Effector memory CD4-positive, alpha-beta T cell (primary cell): Measurements from ENCODE around the gene UTS2B.

Experiments used
- DNase-seq, 3 donors: peaks; one replicate each; pipeline ENCODE4 v3.0.0-alpha.2; 2020
- H3K27ac ChIP-seq: 2 replicates; pipeline ENCODE4 v1.7.0; 2013; ENCODE audit warnings: mild to moderate bottlenecking, low read length, moderate library complexity; ENCODE audit not compliant: insufficient read depth, poor library complexity, severe bottlenecking
- H3K27me3 ChIP-seq: replicated peaks from 2 replicates; pipeline ENCODE4 v1.7.0; 2013; ENCODE audit warnings: mild to moderate bottlenecking, low read length; ENCODE audit not compliant: insufficient read depth, control insufficient read depth, poor library complexity, severe bottlenecking
- H3K36me3 ChIP-seq: 2 replicates; pipeline ENCODE4 v1.7.0; 2013; ENCODE audit warnings: mild to moderate bottlenecking, low read length, moderate library complexity; ENCODE audit not compliant: control insufficient read depth, insufficient read depth
- H3K4me1 ChIP-seq: 2 replicates; pipeline ENCODE4 v1.7.0; 2013; ENCODE audit warnings: low read length, mild to moderate bottlenecking; ENCODE audit not compliant: control insufficient read depth, insufficient read depth, poor library complexity, severe bottlenecking
- H3K4me3 ChIP-seq: 2 replicates; pipeline ENCODE4 v1.7.0; 2013; ENCODE audit warnings: low read length, low read depth, mild to moderate bottlenecking; ENCODE audit not compliant: insufficient read depth, poor library complexity, severe bottlenecking
- H3K9me3 ChIP-seq: 2 replicates; pipeline ENCODE4 v1.7.0; 2013; ENCODE audit warnings: mild to moderate bottlenecking, low read length, moderate library complexity; ENCODE audit not compliant: control insufficient read depth

The UTS2B gene

DNA sequence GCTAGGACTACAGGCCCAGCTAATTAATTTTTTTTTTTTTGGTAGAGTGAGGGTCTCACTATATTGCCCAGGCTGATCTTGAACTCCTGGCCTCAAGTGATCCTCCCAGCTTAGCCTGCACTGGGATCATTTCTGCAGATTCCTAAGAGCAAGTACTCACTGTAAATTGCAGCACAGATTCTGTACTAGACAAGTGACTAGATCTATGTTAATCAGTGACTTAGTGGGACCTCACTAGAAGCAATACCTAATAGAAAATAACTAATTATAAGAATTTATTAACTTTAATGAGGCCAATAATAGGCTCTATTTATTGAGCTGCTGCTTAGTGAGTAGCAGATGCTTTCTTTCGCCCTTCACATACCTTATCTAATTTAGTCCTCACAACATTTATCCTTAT, 10.6 kb upstream of the UTS2B start:
- no peak overlapping the region for H3K4me3 ChIP-seq
- H3K36me3 ChIP-seq, result no peaks in the 10 kb centered on the region
- H3K27me3 ChIP-seq, result no peaks in the 10 kb centered on the region
- no peak overlapping the region for H3K27ac ChIP-seq
- no peak for DNase-seq
- no peaks in the 10 kb centered on the region for H3K9me3 ChIP-seq
- no peaks in the 10 kb centered on the region for H3K4me1 ChIP-seq

DNA sequence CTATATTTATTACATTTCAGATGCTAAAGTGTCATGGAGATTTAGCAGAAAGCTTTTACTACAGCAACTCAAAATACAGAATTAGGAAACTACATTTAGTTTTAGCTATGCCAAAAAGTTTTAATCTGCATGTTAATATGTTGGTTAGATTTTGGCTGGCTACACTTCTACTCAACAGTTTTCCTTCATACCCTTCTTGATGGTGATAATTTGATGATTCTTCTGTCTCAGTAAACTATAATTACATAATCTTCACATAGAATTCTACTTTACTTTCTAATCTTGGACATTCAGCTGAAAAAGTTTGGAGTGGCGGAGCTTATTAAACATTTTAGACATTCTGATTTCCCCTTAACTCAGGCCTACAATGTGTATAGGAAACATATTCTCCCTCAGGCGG, 10.0 kb upstream of the UTS2B start:
- H3K4me3 ChIP-seq, result no peak overlapping the region
- H3K4me1 ChIP-seq, result no peaks in the 10 kb centered on the region
- H3K27ac ChIP-seq, result no peak overlapping the region
- H3K36me3 ChIP-seq, result no peaks in the 10 kb centered on the region
- no peaks in the 10 kb centered on the region for H3K9me3 ChIP-seq
- no peaks in the 10 kb centered on the region for H3K27me3 ChIP-seq
- DNase-seq, result no peak

DNA sequence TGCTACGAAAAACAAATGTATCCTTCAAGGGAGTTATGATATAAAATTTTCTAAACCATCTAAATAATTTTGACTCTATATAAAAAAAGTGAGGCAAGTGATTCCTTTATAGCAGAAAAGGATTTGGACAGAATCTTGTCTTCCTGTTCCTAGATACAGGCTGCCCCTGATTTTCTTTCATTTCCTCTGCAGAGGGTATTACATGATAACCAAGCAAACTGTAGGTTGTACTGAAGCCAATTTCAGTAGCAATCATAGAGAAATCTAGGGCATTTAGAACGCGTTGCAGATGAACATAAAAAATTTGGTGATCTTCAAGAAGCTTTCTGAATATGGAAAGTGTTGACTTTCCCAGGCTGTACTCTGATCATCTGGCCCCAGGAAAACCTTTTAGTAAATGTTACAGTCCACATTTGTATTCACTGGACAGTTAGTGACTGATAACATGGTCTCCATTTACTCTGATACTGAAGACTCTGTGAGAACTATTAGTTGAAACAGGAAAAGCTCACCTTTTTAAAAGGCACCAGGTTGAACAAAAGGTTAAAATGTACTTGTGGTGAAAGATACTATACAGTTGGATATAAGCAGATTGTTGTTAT, 9.1 kb upstream of the UTS2B start:
- Histone ChIP-seq H3K27ac (no peak overlapping the region), H3K4me1 (no peaks in the 10 kb centered on the region), H3K36me3 (no peaks in the 10 kb centered on the region), H3K9me3 (no peaks in the 10 kb centered on the region), H3K4me3 (no peak overlapping the region), H3K27me3 (no peaks in the 10 kb centered on the region)
- DNase-seq, result no peak

DNA sequence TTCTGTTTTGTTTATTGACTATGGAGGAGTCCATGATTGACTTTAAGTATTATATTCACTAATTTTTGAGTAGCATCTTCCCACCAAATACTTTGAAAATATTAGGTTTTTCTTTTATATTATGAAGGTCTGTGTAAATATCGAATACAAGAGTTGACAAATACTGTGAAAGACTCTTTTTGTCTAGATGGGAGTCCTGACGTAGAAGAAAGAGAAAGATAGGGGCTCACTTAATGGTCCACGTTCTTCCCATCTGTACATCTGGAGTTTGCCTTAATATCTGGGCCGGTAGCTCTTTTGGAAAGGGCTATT, 7.8 kb upstream of the UTS2B start:
- Histone ChIP-seq H3K36me3 (no peaks in the 10 kb centered on the region), H3K9me3 (no peaks in the 10 kb centered on the region), H3K27me3 (no peaks in the 10 kb centered on the region), H3K4me3 (no peak overlapping the region), H3K4me1 (no peaks in the 10 kb centered on the region), H3K27ac (no peak overlapping the region)
- DNase-seq, result no peak

DNA sequence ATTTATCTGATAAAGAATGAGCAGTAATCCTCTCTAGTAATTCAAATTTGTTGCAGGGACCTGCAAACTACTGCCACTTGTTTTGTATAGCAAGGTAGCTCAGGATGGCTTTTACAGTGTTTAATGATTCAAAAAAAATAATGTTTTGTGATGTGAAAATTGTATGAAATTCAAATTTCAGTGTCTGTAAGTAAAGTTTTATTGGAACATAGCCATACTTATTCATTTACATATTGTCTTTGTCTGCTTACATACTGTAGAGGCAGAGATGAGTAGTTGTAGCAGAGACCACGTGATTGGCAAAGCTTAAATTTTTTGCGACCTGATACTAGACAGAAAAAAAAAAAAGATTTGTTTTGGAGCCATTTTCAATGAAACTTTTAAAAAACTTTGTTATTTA, 6.5 kb upstream of the UTS2B start:
- H3K4me1 ChIP-seq, result no peaks in the 10 kb centered on the region

DNA sequence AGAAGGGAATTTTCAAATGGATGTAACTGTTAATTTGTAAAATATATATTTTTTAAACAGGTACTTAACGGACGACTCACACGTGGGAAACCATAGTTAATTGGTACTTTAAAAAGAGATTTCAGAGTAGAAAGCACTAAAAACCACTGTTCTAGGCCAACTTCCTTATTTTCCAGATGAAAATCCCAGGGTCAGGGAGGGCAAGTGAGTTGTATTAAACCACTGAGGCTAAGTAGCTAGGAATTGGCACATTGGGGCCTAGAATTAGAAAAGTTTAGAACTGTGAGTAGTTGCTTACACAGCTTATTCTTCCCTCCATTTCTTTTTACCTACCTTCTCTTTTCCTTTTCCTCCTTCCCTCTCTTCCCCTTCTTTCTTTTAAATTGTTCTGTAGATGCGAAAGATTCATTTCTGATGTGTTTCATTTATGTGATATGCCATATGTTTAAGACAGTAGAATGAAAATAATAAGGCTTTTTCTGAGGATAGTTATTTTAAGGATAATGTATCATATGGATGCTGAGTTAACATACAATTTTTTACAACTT, 4.1 kb upstream of the UTS2B start:
- Histone ChIP-seq H3K4me1 (peaks cover 4% of the 10 kb centered on the region), H3K4me3 (no peak overlapping the region)
- DNase-seq, result no peak

More for the DNA sequence above, 6.5 kb upstream of the UTS2B start:
- Histone ChIP-seq H3K36me3 (no peaks in the 10 kb centered on the region), H3K27me3 (no peaks in the 10 kb centered on the region), H3K9me3 (no peaks in the 10 kb centered on the region), H3K4me3 (no peak overlapping the region), H3K27ac (no peak overlapping the region)
- no peak for DNase-seq

DNA sequence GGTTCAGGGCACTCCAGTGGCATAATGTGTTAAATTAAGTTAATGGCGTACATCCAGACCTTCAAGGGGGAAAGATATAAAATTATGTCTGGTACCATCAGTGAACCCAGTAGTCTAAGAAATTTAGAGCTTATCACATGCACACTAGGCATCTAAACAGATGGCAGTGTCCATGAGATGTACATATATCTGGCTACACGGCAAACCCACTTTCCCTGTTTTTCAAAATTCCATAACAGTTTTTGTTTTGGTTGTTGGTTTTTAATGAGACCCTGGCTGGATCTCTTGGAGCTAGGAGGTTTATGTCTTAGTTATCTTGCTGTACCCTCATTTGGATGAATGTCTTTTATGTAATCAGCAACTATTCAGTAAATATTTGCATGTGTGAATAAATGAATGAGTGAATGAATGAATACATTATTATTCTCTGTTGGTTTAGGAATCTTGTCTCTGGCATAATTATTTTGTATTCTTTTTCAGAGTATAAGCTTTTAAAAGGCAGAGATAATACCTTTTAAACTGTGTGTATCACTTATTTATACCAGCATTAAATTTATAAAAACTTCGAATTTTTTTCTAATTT, 3.1 kb upstream of the UTS2B start:
- peaks cover 4% of the 10 kb centered on the region for H3K4me1 ChIP-seq

More for the DNA sequence above, 4.1 kb upstream of the UTS2B start:
- Histone ChIP-seq H3K36me3 (no peaks in the 10 kb centered on the region), H3K27me3 (no peaks in the 10 kb centered on the region), H3K9me3 (no peaks in the 10 kb centered on the region), H3K27ac (no peak overlapping the region)

DNA sequence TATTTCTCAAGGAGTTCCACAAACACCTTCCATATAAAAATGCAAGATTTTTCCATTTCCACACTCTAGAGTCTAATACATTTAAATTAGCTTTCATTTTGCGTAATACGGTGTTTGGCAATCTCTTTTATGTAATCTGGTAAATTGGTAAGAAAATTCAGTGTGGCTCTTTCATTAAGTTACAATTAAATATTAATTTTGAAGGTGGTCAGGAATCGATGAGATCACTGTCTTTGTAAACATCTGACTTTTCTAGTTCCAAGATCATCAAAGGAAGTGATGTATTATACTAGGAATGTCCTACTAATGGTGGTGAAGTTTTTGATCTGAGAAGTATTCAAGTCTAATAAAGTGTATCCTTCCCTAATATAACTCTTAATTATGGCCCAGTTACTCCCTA, 1.1 kb upstream of the UTS2B start:
- Histone ChIP-seq H3K27me3 (no peaks in the 10 kb centered on the region), H3K9me3 (no peaks in the 10 kb centered on the region), H3K4me1 (peaks cover 4% of the 10 kb centered on the region), H3K4me3 (no peak overlapping the region), H3K36me3 (no peaks in the 10 kb centered on the region), H3K27ac (no peak overlapping the region)
- no peak for DNase-seq

More for the DNA sequence above, 3.1 kb upstream of the UTS2B start:
- DNase-seq, result no peak
- Histone ChIP-seq H3K27ac (no peak overlapping the region), H3K4me3 (no peak overlapping the region), H3K36me3 (no peaks in the 10 kb centered on the region), H3K27me3 (no peaks in the 10 kb centered on the region), H3K9me3 (no peaks in the 10 kb centered on the region)

DNA sequence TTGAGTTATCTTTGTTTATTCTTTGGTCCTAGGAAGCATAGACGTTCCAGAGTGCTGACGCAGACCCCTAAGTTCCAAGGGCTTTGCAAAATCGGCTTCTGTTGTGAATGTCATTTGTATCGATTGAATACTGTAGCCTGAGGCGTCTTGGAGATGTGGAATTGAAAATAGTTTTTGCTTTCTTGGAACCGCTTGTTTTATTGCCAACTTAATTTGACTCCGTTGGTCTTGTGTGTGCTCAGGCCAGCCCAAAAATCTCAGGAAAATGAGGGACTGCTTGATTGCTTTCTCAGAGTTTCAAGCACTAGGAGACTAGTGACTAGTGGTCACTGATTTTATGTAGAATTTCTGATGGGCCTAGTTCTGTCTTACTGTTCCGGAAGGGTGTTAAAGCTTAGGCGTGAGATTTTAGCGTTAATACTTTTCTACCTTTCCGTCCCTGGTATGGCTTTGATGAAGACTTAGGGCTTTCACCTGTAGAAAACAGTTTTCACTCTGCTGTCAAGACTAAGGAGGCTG, 263 bp upstream of the UTS2B start:
- Histone ChIP-seq H3K4me1 (peaks cover 4% of the 10 kb centered on the region), H3K4me3 (peak overlapping the region; percentile 59), H3K9me3 (no peaks in the 10 kb centered on the region), H3K27ac (no peak overlapping the region), H3K36me3 (no peaks in the 10 kb centered on the region), H3K27me3 (no peaks in the 10 kb centered on the region)
- no peak for DNase-seq

DNA sequence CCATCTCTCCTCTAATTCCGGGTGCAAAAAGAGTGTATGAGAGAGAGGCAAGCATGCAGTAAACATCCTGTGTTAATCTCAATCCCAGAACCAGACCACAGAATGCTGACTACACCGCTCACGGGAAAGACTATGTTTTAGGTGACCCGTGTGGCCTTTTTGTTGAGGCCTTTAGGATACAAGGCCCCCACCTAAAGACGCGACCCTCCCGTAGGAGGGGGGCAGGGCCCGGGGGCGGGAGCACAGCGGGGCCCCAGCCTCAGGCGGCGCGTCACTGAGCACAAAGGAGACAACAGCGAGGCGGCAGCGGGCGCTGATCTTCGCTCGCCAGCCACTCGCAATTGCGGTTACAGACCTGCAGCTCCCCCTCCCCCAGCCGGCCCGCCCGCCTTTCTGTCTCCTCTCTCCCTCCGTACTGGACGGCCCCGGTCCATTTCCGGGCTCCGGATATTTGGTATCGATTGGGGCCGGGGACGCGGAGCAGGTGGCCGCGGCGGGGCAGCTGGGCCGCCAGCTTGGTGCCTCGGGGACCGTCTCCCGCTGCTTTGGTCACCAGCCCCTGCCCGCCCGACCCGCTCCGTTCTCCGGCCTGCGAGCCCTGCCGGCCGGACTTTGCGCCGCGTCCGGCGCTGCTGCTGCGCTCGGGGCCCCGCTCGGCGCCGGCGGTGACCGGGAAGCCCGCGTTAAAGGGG, 1.2 kb downstream of the UTS2B start, which contains the start of gene CCDC50:
CCDC50 (plus strand) TSS at position 433 of the 692 bp plus-strand sequence. CDS start 281 bp downstream, outside the sequence.
- Histone ChIP-seq H3K9me3 (no peaks in the 10 kb centered on the region), H3K4me3 (peak within 1 kb of the TSS; percentile 59), H3K36me3 (no peaks in the 10 kb centered on the region), H3K27me3 (no peaks in the 10 kb centered on the region), H3K27ac (peak within 1 kb of the TSS; percentile 33), H3K4me1 (peaks cover 4% of the 10 kb centered on the region)
- DNase-seq, result peak; percentile 17 to 43 (median 34)
